GM20000 (cell line): ENCODE data around the gene SYCP2L.

Experiments used
- DNase-seq: peaks from one replicate; pipeline ENCODE4 v3.0.0; 2012; ENCODE audit warnings: low spot score
- CTCF ChIP-seq: IDR thresholded peaks from 2 replicates; pipeline ENCODE4 v1.5.1; 2012; ENCODE audit warnings: mild to moderate bottlenecking, control low read depth; ENCODE audit errors: extremely low read depth, missing control alignments

SYCP2L gene

GRCh38 chr6:10962673-10963072 is 75.8 kb downstream of the SYCP2L start:
- no peak for TF ChIP-seq CTCF

GRCh38 chr6:10963113-10963512 is 76.3 kb downstream of the SYCP2L start:
- DNase-seq, result no peak
- TF ChIP-seq CTCF, result no peak

More at GRCh38 chr6:10962673-10963072, 75.8 kb downstream of the SYCP2L start:
- no peak for DNase-seq

GRCh38 chr6:10964684-10965083 is 77.8 kb downstream of the SYCP2L start:
- DNase-seq, result peak; percentile 46
- no peak for TF ChIP-seq CTCF

- no peak for DNase-seq
- no peak for TF ChIP-seq CTCF
Measured at GRCh38 chr6:10968776-10969175, 81.9 kb downstream of the SYCP2L start.

GRCh38 chr6:10970731-10971130 is 83.9 kb downstream of the SYCP2L start:
- no peak for DNase-seq
- TF ChIP-seq CTCF, result no peak

- no peak for DNase-seq
- TF ChIP-seq CTCF, result no peak
Measured at GRCh38 chr6:10972196-10972595, 85.3 kb downstream of the SYCP2L start.

- DNase-seq, result no peak
- no peak for TF ChIP-seq CTCF
Measured at GRCh38 chr6:10976571-10976970, 89.7 kb downstream of the SYCP2L start.
